H1 (cell line): Measurements from ENCODE around the gene USP1. TPM values are rescaled to one million over a fixed set of nuclear protein-coding genes. Genes with fewer than 3 reads are reported as not detected.

ENCODE experiments used
- CTCF ChIA-PET: fragments of 300-600 bp; sonication (Branson Sonifier 250); formaldehyde crosslinking; loops from one replicate; lab custom pipeline; 2021; ENCODE audit not compliant: partially characterized antibody; lab: Charles Lee
- POLR2A ChIA-PET: fragments of 300-600 bp; sonication (Branson Sonifier 250); formaldehyde crosslinking; loops from one replicate; lab custom pipeline; 2021; ENCODE audit warnings: inconsistent platforms; ENCODE audit not compliant: partially characterized antibody; lab: Charles Lee
- DNase-seq, 2 experiments: peaks; one replicate each; pipeline versions ENCODE4 v3.0.0 to v3.0.0-alpha.2; 2010 to 2022; ENCODE audit warnings: low spot score in 2 of 2, low read depth in 1 of 2, mixed read lengths in 1 of 2
- FAIRE-seq: peaks from 2 replicates; lab custom pipeline; 2011; peaks lifted over from hg19 to GRCh38; lab: Jason Lieb, UNC
- H2AFZ ChIP-seq: 2 replicates; pipeline ENCODE4 v1.8.1; 2012; ENCODE audit warnings: low read length, inconsistent platforms
- H2AK5ac ChIP-seq: 2 replicates; pipeline ENCODE4 v1.6.1; 2013; ENCODE audit warnings: low read depth, low read length
- H2BK120ac ChIP-seq: replicated peaks from 2 replicates; pipeline ENCODE3; 2013; ENCODE audit warnings: low read depth, low read length, inconsistent platforms
- H2BK12ac ChIP-seq: 2 replicates; pipeline ENCODE4 v1.6.1; 2013; ENCODE audit warnings: low read depth, low read length
- H2BK15ac ChIP-seq: 2 replicates; pipeline ENCODE4 v1.6.1; 2013; ENCODE audit warnings: low read length
- H2BK20ac ChIP-seq: 2 replicates; pipeline ENCODE4 v1.6.1; 2013; ENCODE audit warnings: low read length
- H2BK5ac ChIP-seq: 2 replicates; pipeline ENCODE4 v1.6.1; 2013; ENCODE audit warnings: low read depth, low read length
- H3K14ac ChIP-seq: 2 replicates; pipeline ENCODE4 v1.6.1; 2013; ENCODE audit warnings: inconsistent platforms; ENCODE audit not compliant: insufficient read length
- H3K18ac ChIP-seq: 2 replicates; pipeline ENCODE4 v1.6.1; 2013; ENCODE audit warnings: low read length; ENCODE audit errors: extremely low read depth
- H3K23ac ChIP-seq: 2 replicates; pipeline ENCODE4 v1.6.1; 2013; ENCODE audit warnings: inconsistent platforms; ENCODE audit not compliant: insufficient read length
- H3K23me2 ChIP-seq: 2 replicates; pipeline ENCODE4 v1.6.1; 2013; ENCODE audit warnings: low read depth, low read length
- H3K27ac ChIP-seq: 2 replicates; pipeline ENCODE4 v1.6.1; 2011; ENCODE audit warnings: low read depth, low read length, inconsistent platforms
- H3K27me3 ChIP-seq, 4 experiments: replicated peaks in 1 of 4; 1 replicate in 1 of 4; 2 replicates in 3 of 4; pipeline versions ENCODE4 v1.6.1 to v1.8.1; 2011 to 2013; ENCODE audit warnings: low read length in 3 of 4, mild to moderate bottlenecking in 3 of 4, inconsistent platforms in 2 of 4, mixed read lengths in 2 of 4, moderate library complexity in 1 of 4; ENCODE audit not compliant: control insufficient read depth in 3 of 4, insufficient read depth in 3 of 4; ENCODE audit errors: extremely low read depth in 1 of 4
- H3K36me3 ChIP-seq, 4 experiments: 2 replicates each; pipeline versions ENCODE4 v1.6.1 to v1.8.1; 2011 to 2013; ENCODE audit warnings: mild to moderate bottlenecking in 4 of 4, low read length in 3 of 4, moderate library complexity in 2 of 4, control low read depth in 1 of 4, inconsistent platforms in 1 of 4; ENCODE audit not compliant: insufficient read depth in 4 of 4, control insufficient read depth in 2 of 4
- H3K4ac ChIP-seq: replicated peaks from 2 replicates; pipeline ENCODE3; 2013; ENCODE audit warnings: low read length, low read depth, mixed read lengths, inconsistent platforms; ENCODE audit not compliant: insufficient read length
- H3K4me1 ChIP-seq, 4 experiments: replicated peaks in 1 of 4; 1 replicate in 1 of 4; 2 replicates in 3 of 4; pipeline versions ENCODE4 v1.6.1 to v1.8.1; 2011 to 2013; ENCODE audit warnings: low read length in 3 of 4, inconsistent platforms in 2 of 4, mixed read lengths in 1 of 4; ENCODE audit not compliant: insufficient read depth in 4 of 4, control insufficient read depth in 3 of 4
- H3K4me2 ChIP-seq, 2 experiments: 2 replicates each; pipeline versions ENCODE4 v1.6.1 to v1.8.1; 2011 to 2013; ENCODE audit warnings: low read depth in 2 of 2, low read length in 2 of 2, control low read depth in 1 of 2, inconsistent platforms in 1 of 2, mild to moderate bottlenecking in 1 of 2; ENCODE audit not compliant: insufficient read depth in 1 of 2
- H3K4me3 ChIP-seq, 4 experiments: fragments of 200-600, 300-600 bp in 1 of 4; sonication (generic), shearing (Covaris generic), sonication (Bioruptor Twin) in 1 of 4; 2 replicates each; pipeline versions ENCODE4 v1.5.1 to v1.8.1; 2011 to 2016; ENCODE audit warnings: low read length in 4 of 4, low read depth in 3 of 4, control low read depth in 2 of 4, inconsistent platforms in 2 of 4, mild to moderate bottlenecking in 2 of 4, mixed read lengths in 1 of 4, moderate library complexity in 1 of 4; ENCODE audit not compliant: insufficient read depth in 2 of 4; ENCODE audit errors: extremely low read depth in 1 of 4
- H3K56ac ChIP-seq: replicated peaks from 2 replicates; pipeline ENCODE3; 2013; ENCODE audit warnings: low read depth, mild to moderate bottlenecking, mixed read lengths, low read length, inconsistent platforms; ENCODE audit not compliant: insufficient read length
- H3K79me1 ChIP-seq: 2 replicates; pipeline ENCODE4 v1.6.1; 2013; ENCODE audit warnings: low read depth, low read length, control low read depth
- H3K79me2 ChIP-seq, 2 experiments: 2 replicates each; pipeline versions ENCODE4 v1.6.1 to v1.8.1; 2012 to 2013; ENCODE audit warnings: low read length in 2 of 2, mild to moderate bottlenecking in 2 of 2, inconsistent platforms in 1 of 2; ENCODE audit not compliant: insufficient read depth in 2 of 2, control insufficient read depth in 1 of 2
- H3K9ac ChIP-seq, 4 experiments: replicated peaks in 1 of 4; 1 replicate in 1 of 4; 2 replicates in 3 of 4; pipeline versions ENCODE4 v1.6.1 to v1.8.1; 2011 to 2013; ENCODE audit warnings: low read depth in 3 of 4, low read length in 3 of 4, control low read depth in 2 of 4, mild to moderate bottlenecking in 2 of 4, moderate library complexity in 2 of 4, inconsistent platforms in 1 of 4; ENCODE audit errors: extremely low read depth in 1 of 4
- H3K9me3 ChIP-seq, 2 experiments: 2 replicates each; pipeline versions ENCODE4 v1.6.1 to v1.8.1; 2012 to 2013; ENCODE audit warnings: mild to moderate bottlenecking in 2 of 2, moderate library complexity in 2 of 2, control low read depth in 1 of 2, inconsistent platforms in 1 of 2, low read depth in 1 of 2, low read length in 1 of 2, mixed read lengths in 1 of 2; ENCODE audit not compliant: insufficient read depth in 2 of 2
- H4K20me1 ChIP-seq, 2 experiments: replicated peaks in 1 of 2; 2 replicates each; pipeline versions ENCODE3 to v1.8.1; 2011 to 2013; ENCODE audit warnings: inconsistent platforms in 2 of 2, low read length in 2 of 2, mild to moderate bottlenecking in 1 of 2; ENCODE audit not compliant: insufficient read depth in 2 of 2, control insufficient read depth in 1 of 2
- H4K5ac ChIP-seq: 2 replicates; pipeline ENCODE4 v1.6.1; 2013; ENCODE audit warnings: low read length, low read depth, mixed read lengths, inconsistent platforms; ENCODE audit not compliant: insufficient read length
- H4K8ac ChIP-seq: 2 replicates; pipeline ENCODE4 v1.8.0; 2013; ENCODE audit warnings: mild to moderate bottlenecking, moderate library complexity, low read length, inconsistent platforms; ENCODE audit not compliant: insufficient read depth; ENCODE audit errors: extremely low read depth
- H4K91ac ChIP-seq: replicated peaks from 2 replicates; pipeline ENCODE3; 2013; ENCODE audit warnings: low read length, mixed read lengths, inconsistent platforms; ENCODE audit not compliant: insufficient read length
- BCL11A ChIP-seq, 2 experiments: IDR thresholded peaks; one replicate each; pipeline ENCODE4 v1.6.1; 2011; ENCODE audit warnings: low read depth in 2 of 2, low read length in 2 of 2, mild to moderate bottlenecking in 2 of 2
- BRCA1 ChIP-seq: IDR thresholded peaks from 2 replicates; pipeline ENCODE4 v1.6.1; 2012; ENCODE audit warnings: low read depth, low read length, improper control_type of control experiment
- CREB1 ChIP-seq: IDR thresholded peaks from 2 replicates; pipeline ENCODE4 v1.6.1; 2012; ENCODE audit warnings: inconsistent platforms
- CTBP2 ChIP-seq: IDR thresholded peaks from 2 replicates; pipeline ENCODE4 v1.7.0; 2011; ENCODE audit warnings: borderline replicate concordance, mild to moderate bottlenecking, moderate library complexity, mixed read lengths, low read length; ENCODE audit not compliant: insufficient read depth, insufficient read length
- POU5F1 ChIP-seq: IDR thresholded peaks from 2 replicates; pipeline ENCODE4 v1.6.1; 2011; ENCODE audit warnings: low read depth, mild to moderate bottlenecking, low read length, moderate library complexity
- RBBP5 ChIP-seq: IDR thresholded peaks from 2 replicates; pipeline ENCODE4 v1.7.1; 2012; ENCODE audit warnings: low read depth, mild to moderate bottlenecking, inconsistent platforms, low read length, moderate library complexity, borderline replicate concordance
- SAP30 ChIP-seq: fragments of 300-600 bp; sonication (generic); IDR thresholded peaks from 2 replicates; pipeline ENCODE4 v1.7.1; 2012; ENCODE audit warnings: low read length, moderate library complexity, mild to moderate bottlenecking, inconsistent platforms; ENCODE audit not compliant: insufficient read depth, insufficient replicate concordance
- SP2 ChIP-seq: IDR thresholded peaks from 2 replicates; pipeline ENCODE4 v1.6.1; 2012; ENCODE audit warnings: mild to moderate bottlenecking, low read length, inconsistent platforms
- SUZ12 ChIP-seq: fragments of 200-600 bp; sonication (generic); IDR thresholded peaks from 2 replicates; pipeline ENCODE4 v1.6.1; 2012; ENCODE audit warnings: mild to moderate bottlenecking, inconsistent platforms, low read length, moderate library complexity, mixed read lengths
- WGBS, 2 experiments: shearing (Covaris generic) in 1 of 2; methylation state at CpG; one replicate each; pipeline versions ENCODE4 v1.1.6 to v1.1.7; 2013 to 2015; ENCODE audit warnings: low lambda C conversion rate in 2 of 2, mixed read lengths in 2 of 2, inconsistent platforms in 1 of 2, low coverage in 1 of 2, missing lambda C conversion rate in 1 of 2; ENCODE audit not compliant: insufficient replicate concordance in 2 of 2, insufficient coverage in 1 of 2, insufficient read length in 1 of 2; ENCODE audit errors: extremely low coverage in 1 of 2, missing lambda C conversion rate in 1 of 2; 5-methylcytosine and 5-hydroxymethylcytosine counted together
- polyA plus RNA-seq, 7 experiments: library from polyadenylated mRNA; depleted of rRNA in 3 of 7; stranded (reverse) in 5 of 7; unstranded in 2 of 7; fragments of >200 nt in 5 of 7; fragments of 200-250 nt in 2 of 7; gene quantifications; 1 replicate in 5 of 7; 2 replicates in 1 of 7; 4 replicates in 1 of 7; pipeline versions ENCODE4 v1.2.1 to v1.2.3, GENCODE V29; 2011 to 2013; ENCODE audit warnings: missing spikeins in 2 of 7, mixed read lengths in 2 of 7
- total RNA-seq: library from RNA; stranded (reverse); fragmentation: NEBNext Ultra II Directional; extraction: Animal tissue kit (Norgen Biotek cat#: 25700); gene quantifications from 2 replicates; pipeline ENCODE4 v1.2.1, GENCODE V29; 2021
- TF ChIP-seq, protein P1 (sequence below), 3 experiments: IDR thresholded peaks; 1 replicate in 2 of 3; 2 replicates in 1 of 3; pipeline versions ENCODE4 v1.5.1 to v1.6.1; 2011; ENCODE audit warnings: low read length in 3 of 3, mild to moderate bottlenecking in 3 of 3, inconsistent platforms in 2 of 3, low read depth in 1 of 3, moderate library complexity in 1 of 3; ENCODE audit not compliant: insufficient read depth in 1 of 3; ENCODE audit errors: control extremely low read depth in 1 of 3
- TF ChIP-seq, protein P2 (sequence below): IDR thresholded peaks from 2 replicates; pipeline ENCODE4 v1.6.1; 2012; ENCODE audit warnings: inconsistent platforms

The USP1 gene
- total and polyA plus RNA-seq, 2 of the 8 experiments (the other 6 are each of a cell fraction or from before 2014, with no cell fraction given): 9.1 to 49.6 TPM

GRCh38 chr1:62428351-62428750, 8.5 kb upstream of the USP1 start:
- no peak overlapping the region for H2AFZ ChIP-seq
- H3K4me2 ChIP-seq: no peak overlapping the region
- TF ChIP-seq SP2 (no peak), SAP30 (no peak), RBBP5 (no peak), BCL11A (IDR thresholded peaks at IDR 0.05; ENCODE audit: low read depth in 2 of 2, low read length in 2 of 2) (no peak), BRCA1 (no peak), CREB1 (no peak), CTBP2 (no peak), POU5F1 (no peak), SUZ12 (no peak)
- TF ChIP-seq, protein P1, sequence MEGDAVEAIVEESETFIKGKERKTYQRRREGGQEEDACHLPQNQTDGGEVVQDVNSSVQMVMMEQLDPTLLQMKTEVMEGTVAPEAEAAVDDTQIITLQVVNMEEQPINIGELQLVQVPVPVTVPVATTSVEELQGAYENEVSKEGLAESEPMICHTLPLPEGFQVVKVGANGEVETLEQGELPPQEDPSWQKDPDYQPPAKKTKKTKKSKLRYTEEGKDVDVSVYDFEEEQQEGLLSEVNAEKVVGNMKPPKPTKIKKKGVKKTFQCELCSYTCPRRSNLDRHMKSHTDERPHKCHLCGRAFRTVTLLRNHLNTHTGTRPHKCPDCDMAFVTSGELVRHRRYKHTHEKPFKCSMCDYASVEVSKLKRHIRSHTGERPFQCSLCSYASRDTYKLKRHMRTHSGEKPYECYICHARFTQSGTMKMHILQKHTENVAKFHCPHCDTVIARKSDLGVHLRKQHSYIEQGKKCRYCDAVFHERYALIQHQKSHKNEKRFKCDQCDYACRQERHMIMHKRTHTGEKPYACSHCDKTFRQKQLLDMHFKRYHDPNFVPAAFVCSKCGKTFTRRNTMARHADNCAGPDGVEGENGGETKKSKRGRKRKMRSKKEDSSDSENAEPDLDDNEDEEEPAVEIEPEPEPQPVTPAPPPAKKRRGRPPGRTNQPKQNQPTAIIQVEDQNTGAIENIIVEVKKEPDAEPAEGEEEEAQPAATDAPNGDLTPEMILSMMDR (IDR thresholded peaks at IDR 0.05; ENCODE audit: control extremely low read depth in 1 of 3, insufficient read depth in 1 of 3, low read depth in 1 of 3, low read length in 3 of 3): no peak
- TF ChIP-seq, protein P2, sequence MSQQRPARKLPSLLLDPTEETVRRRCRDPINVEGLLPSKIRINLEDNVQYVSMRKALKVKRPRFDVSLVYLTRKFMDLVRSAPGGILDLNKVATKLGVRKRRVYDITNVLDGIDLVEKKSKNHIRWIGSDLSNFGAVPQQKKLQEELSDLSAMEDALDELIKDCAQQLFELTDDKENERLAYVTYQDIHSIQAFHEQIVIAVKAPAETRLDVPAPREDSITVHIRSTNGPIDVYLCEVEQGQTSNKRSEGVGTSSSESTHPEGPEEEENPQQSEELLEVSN: no peak

More at GRCh38 chr1:62428351-62428750, 8.5 kb upstream of the USP1 start:
- Histone ChIP-seq H2BK20ac (no peak overlapping the region), H4K5ac (no peak overlapping the region), H4K8ac (no peak overlapping the region), H4K91ac (no peak overlapping the region), H3K79me1 (no peaks in the 10 kb centered on the region), H3K4me1 (peaks cover 0 to 3% (median 1%) of the 10 kb centered on the region in 4 experiments; a peak in 2 of 7 replicates), H3K79me2 (no peaks in the 10 kb centered on the region), H3K4ac (no peak overlapping the region), H3K4me3 (no peak overlapping the region), H2BK5ac (no peak overlapping the region), H2BK15ac (no peak overlapping the region), H2BK12ac (no peak overlapping the region), H3K27me3 (no peaks in the 10 kb centered on the region), H3K14ac (no peak overlapping the region), H3K27ac (no peak overlapping the region), H3K18ac (no peak overlapping the region), H3K9ac (no peak overlapping the region), H3K23ac (no peak overlapping the region), H3K9me3 (no peaks in the 10 kb centered on the region), H2AK5ac (no peak overlapping the region), H3K36me3 (no peaks in the 10 kb centered on the region), H4K20me1 (no peaks in the 10 kb centered on the region), H3K56ac (no peak overlapping the region), H2BK120ac (no peak overlapping the region), H3K23me2 (no peaks in the 10 kb centered on the region)
- no peak for FAIRE-seq
- ChIA-PET CTCF (interaction anchor here (1.3 kb wide), 1 partner anchor 37 kb away, joined by 4 read pairs; no protein-coding TSS in a partner anchor), POLR2A (interaction anchor here (1.1 kb wide), 1 partner anchor 9 kb away, joined by 3 read pairs; no protein-coding TSS in a partner anchor)
- no peak for DNase-seq
- WGBS, 2 experiments: 86% methylated on average over 4 of the region's 4 CpGs; no CpG with 5 or more reads in 1 of the 2 experiments
